PC-9 (cell line): Measurements from ENCODE around the gene MRPL3.
A peak's percentile ranks its signal among the peaks of the same experiment; 100 is the strongest.

ENCODE experiments used
- CTCF ChIP-seq: fragments of 200-600 bp; sonication (generic); conservative IDR thresholded peaks from 2 replicates; pipeline ENCODE4 v1.6.1; 2017; ENCODE audit warnings: mixed run types, antibody characterized with exemption, mild to moderate bottlenecking, moderate library complexity
- EZH2 ChIP-seq: fragments of 200-600 bp; sonication (generic); IDR thresholded peaks from 2 replicates; pipeline ENCODE4 v1.8.0; 2017; ENCODE audit warnings: antibody characterized with exemption, low read depth

GRCh38 chr3:131549340-131549739 is 46.6 kb upstream of the MRPL3 start:
- TF ChIP-seq CTCF (peak; percentile 58), EZH2 (no peak)
